Right lobe of liver (tissue), 4 donors: ENCODE measurements around the gene PCNT.

Experiments
- CTCF ChIP-seq, 4 donors: fragments of 200-600 bp in 3 of 4; fragments of 450-650 bp in 1 of 4; IDR thresholded peaks; one replicate each; pipeline versions ENCODE4 v1.5.1 to v1.8.0; 2016 to 2022; ENCODE audit warnings: antibody characterized with exemption in 4 of 4, mild to moderate bottlenecking in 2 of 4
- POLR2A ChIP-seq: fragments of 450-650 bp; IDR thresholded peaks from one replicate; pipeline ENCODE4 v1.6.1; 2017; ENCODE audit warnings: antibody characterized with exemption, mild to moderate bottlenecking
- donor health status: DM: no; HTN: no; CAD: no.
- donor health status: DM: no; HTN: no; CAD: no.
- donor health status: DM: no; HTN: yes; CAD: no.

DNA sequence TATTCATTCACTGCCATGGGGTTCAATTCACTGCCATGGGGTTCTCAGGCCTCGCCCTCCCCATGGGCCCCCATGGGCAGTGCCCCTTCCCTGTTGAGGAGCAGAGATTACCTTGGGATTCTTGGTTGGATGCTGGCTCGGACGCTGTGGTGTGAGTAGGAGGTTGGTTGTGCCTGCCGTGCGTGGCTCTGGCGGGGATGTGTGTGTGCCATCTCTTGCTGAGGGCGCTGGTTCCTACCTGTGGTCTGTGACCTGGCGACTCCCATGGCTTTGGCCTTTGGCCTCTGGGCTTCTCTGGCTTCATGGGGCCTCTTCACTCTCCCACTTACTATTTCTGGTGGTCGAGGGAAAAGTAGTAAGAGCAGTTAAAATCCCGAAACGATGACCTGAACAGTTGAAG is 42.1 kb downstream of the PCNT start:
- no peak for TF ChIP-seq CTCF (IDR thresholded peaks at IDR 0.05)
- no peak for TF ChIP-seq POLR2A
